ENCODE measurements around the gene PODN. TPM values are rescaled to one million over a fixed set of nuclear protein-coding genes. Genes with fewer than 3 reads are reported as not detected.

The PODN gene
- total and polyA plus RNA-seq, 2 of the 4 experiments (the other 2 are of a cell fraction), result 0.54 to 6.2 TPM

- peaks cover 12% of the 10 kb centered on the region for H3K36me3 ChIP-seq (ENCODE audit: control insufficient read depth, insufficient read depth, low read length)
- POLR2A ChIA-PET (ENCODE audit: unreplicated experiment), result no interaction called here
- no peak for DNase-seq
- H4K20me1 ChIP-seq (ENCODE audit: insufficient read depth, low read length), result no peaks in the 10 kb centered on the region
- no peak overlapping the region for H3K18ac ChIP-seq (ENCODE audit: low read depth, low read length)
- H3K14ac ChIP-seq (replicated peaks; ENCODE audit: low read depth, low read length), result no peak overlapping the region
- BruUV-seq (replicated peaks), result no TSS peak
- no peak overlapping the region for H2BK15ac ChIP-seq (ENCODE audit: low read depth, low read length)
- H3K79me1 ChIP-seq (ENCODE audit: low read depth in 1 of 2, low read length in 2 of 2), result peaks cover 0 to 28% of the 10 kb centered on the region in 2 experiments; a peak in 2 of 4 replicates
- dilution Hi-C loops (cut with HindIII; ENCODE audit: low sequenced_read_pairs, unreplicated experiment), result no loop called here
- H2AK5ac ChIP-seq (ENCODE audit: low read depth, low read length), result no peak overlapping the region
- CTCF ChIA-PET, result no interaction called here
- H2AFZ ChIP-seq (replicated peaks; ENCODE audit: low read length, poor library complexity), result no peak overlapping the region
- no peaks in the 10 kb centered on the region for H3K27me3 ChIP-seq (ENCODE audit: control insufficient read depth, insufficient read depth, low read length)
- no peak overlapping the region for H4K5ac ChIP-seq (ENCODE audit: low read depth, low read length)
- no peak overlapping the region for H4K8ac ChIP-seq (ENCODE audit: low read depth in 2 of 2, low read length in 2 of 2)
- no peak overlapping the region for H3K4ac ChIP-seq (ENCODE audit: low read depth, low read length)
- 18% methylated on average over 1 of the region's 1 CpG; no CpG with 5 or more reads in 1 of the 2 experiments for WGBS, 2 experiments (ENCODE audit: extremely low coverage in 2 of 2, insufficient read length in 1 of 2)
- TF ChIP-seq MAFK (IDR thresholded peaks at IDR 0.05; ENCODE audit: low read depth, low read length) (no peak), FOS (IDR thresholded peaks at IDR 0.05; ENCODE audit: low read depth, low read length) (no peak), RCOR1 (IDR thresholded peaks at IDR 0.05; ENCODE audit: insufficient replicate concordance, low read length) (no peak), POLR2A (IDR thresholded peaks at IDR 0.05; ENCODE audit: low read depth, low read length) (no peak), CEBPB (IDR thresholded peaks at IDR 0.05; ENCODE audit: low read depth, low read length) (no peak), NFE2L2 (IDR thresholded peaks at IDR 0.05; ENCODE audit: low read depth, low read length) (no peak), CTCF (conservative IDR thresholded peaks at IDR 0.05; ENCODE audit: low read depth, low read length) (no peak), SMC3 (IDR thresholded peaks at IDR 0.05; ENCODE audit: low read depth, low read length) (no peak), RAD21 (IDR thresholded peaks at IDR 0.05; ENCODE audit: low read length) (no peak), CHD1 (IDR thresholded peaks at IDR 0.05; ENCODE audit: low read depth, low read length) (no peak), MXI1 (IDR thresholded peaks at IDR 0.05; ENCODE audit: borderline replicate concordance, low read depth, low read length) (no peak), RFX5 (IDR thresholded peaks at IDR 0.05; ENCODE audit: low read depth, low read length) (no peak), MAZ (IDR thresholded peaks at IDR 0.05; ENCODE audit: borderline replicate concordance, low read depth, low read length) (no peak), ELK1 (IDR thresholded peaks at IDR 0.05; ENCODE audit: borderline replicate concordance, low read depth, low read length) (no peak), BHLHE40 (IDR thresholded peaks at IDR 0.05; ENCODE audit: low read depth, low read length) (no peak)
- TF ChIP-seq, protein P1, sequence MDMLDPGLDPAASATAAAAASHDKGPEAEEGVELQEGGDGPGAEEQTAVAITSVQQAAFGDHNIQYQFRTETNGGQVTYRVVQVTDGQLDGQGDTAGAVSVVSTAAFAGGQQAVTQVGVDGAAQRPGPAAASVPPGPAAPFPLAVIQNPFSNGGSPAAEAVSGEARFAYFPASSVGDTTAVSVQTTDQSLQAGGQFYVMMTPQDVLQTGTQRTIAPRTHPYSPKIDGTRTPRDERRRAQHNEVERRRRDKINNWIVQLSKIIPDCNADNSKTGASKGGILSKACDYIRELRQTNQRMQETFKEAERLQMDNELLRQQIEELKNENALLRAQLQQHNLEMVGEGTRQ (IDR thresholded peaks at IDR 0.05; ENCODE audit: low read depth, low read length), result no peak
- no peak for ATAC-seq (ENCODE audit: low read depth)
- in situ Hi-C loops (cut with MboI; ENCODE audit: low sequenced_read_pairs), result no loop called here
- no peaks in the 10 kb centered on the region for H3K9me3 ChIP-seq (ENCODE audit: control insufficient read depth, insufficient read depth, low read length)
- no peak overlapping the region for H3K23ac ChIP-seq (ENCODE audit: low read depth, low read length)
- peaks cover 18% of the 10 kb centered on the region for H3K4me1 ChIP-seq (ENCODE audit: control insufficient read depth, insufficient read depth, low read length)
- H2BK120ac ChIP-seq (ENCODE audit: low read depth, low read length), result no peak overlapping the region
- peaks cover 15% of the 10 kb centered on the region for H3K9me1 ChIP-seq (ENCODE audit: insufficient read depth, low read length)
- no peak overlapping the region for H3K56ac ChIP-seq (ENCODE audit: extremely low read depth, insufficient read depth, low read length)
- no peak overlapping the region for H3K4me3 ChIP-seq (ENCODE audit: insufficient read depth, low read depth, low read length)
- H4K91ac ChIP-seq (ENCODE audit: insufficient read depth, low read depth, low read length), result no peak overlapping the region
- no peak overlapping the region for H3K9ac ChIP-seq (ENCODE audit: low read depth, low read length)
- H3K4me2 ChIP-seq (ENCODE audit: low read depth, low read length), result no peak overlapping the region
- no peak overlapping the region for H2BK5ac ChIP-seq (ENCODE audit: low read depth, low read length, poor library complexity, severe bottlenecking)
- intact Hi-C loops (cut with micrococcal nuclease), result no loop called here
- no peak overlapping the region for H2BK20ac ChIP-seq (ENCODE audit: low read depth, low read length)
- H3K27ac ChIP-seq (ENCODE audit: insufficient read depth, low read length), result no peak overlapping the region
- H2AK9ac ChIP-seq (replicated peaks; ENCODE audit: low read depth, low read length, poor library complexity), result no peak overlapping the region
These were observed 10.3 kb upstream of the PODN start for GRCh38 chr1:53051676-53052075.
